ENCODE data around the gene CMTM6. TPM values are rescaled to one million over a fixed set of nuclear protein-coding genes. Genes with fewer than 3 reads are reported as not detected.

CMTM6 gene
- total and polyA plus RNA-seq, 10 of the 15 experiments (the other 5 are each of a cell fraction or from before 2014, with no cell fraction given): 27.1 to 97.3 (median 61.4) TPM

- no peak; the same call in 1 of the 2 replicates for TF ChIP-seq ZBTB40 (IDR thresholded peaks at IDR 0.05; ENCODE audit: borderline replicate concordance)
- TF ChIP-seq REST (IDR thresholded peaks at IDR 0.05; ENCODE audit: low read depth, low read length): no peak
- TF ChIP-seq MEF2B (IDR thresholded peaks at IDR 0.05; ENCODE audit: partially characterized antibody, poor library complexity, severe bottlenecking): peak; percentile 84
- peak; percentile 82 for TF ChIP-seq KLF5 (IDR thresholded peaks at IDR 0.05; ENCODE audit: partially characterized antibody)
- TF ChIP-seq CREM (IDR thresholded peaks at IDR 0.05; ENCODE audit: low read depth): peak; percentile 84
- no peak for TF ChIP-seq ZNF592 (IDR thresholded peaks at IDR 0.05)
- TF ChIP-seq KAT2A (conservative IDR thresholded peaks at IDR 0.05; ENCODE audit: control insufficient read depth, low read depth, low read length): no peak
- no peak for TF ChIP-seq ASH2L (IDR thresholded peaks at IDR 0.05; ENCODE audit: borderline replicate concordance, low read depth)
- TF ChIP-seq TCF7 (IDR thresholded peaks at IDR 0.05; ENCODE audit: borderline replicate concordance): peak; percentile 60; the same call in 1 of the 2 replicates
- TF ChIP-seq ZNF274 (IDR thresholded peaks at IDR 0.05; ENCODE audit: insufficient read depth, insufficient read length): no peak
- TF ChIP-seq CEBPZ (IDR thresholded peaks at IDR 0.05; ENCODE audit: low read depth, low read length): no peak
- TF ChIP-seq NR2C2 (IDR thresholded peaks at IDR 0.05; ENCODE audit: borderline replicate concordance, control insufficient read depth, insufficient read length, low read depth): no peak
- no peak for TF ChIP-seq YBX1 (IDR thresholded peaks at IDR 0.05)
Measured at GRCh38 chr3:32438596-32439344, 63.9 kb downstream of the CMTM6 start (continued).

Measured in GM12878 (cell line).